Measurements from ENCODE around the gene ACAD9.

- TF ChIP-seq EZH2 (IDR thresholded peaks at IDR 0.05) (no peak), POLR2AphosphoS5 (IDR thresholded peaks at IDR 0.05; ENCODE audit: borderline replicate concordance, low read depth, low read length) (no peak), FOXP2 (optimal IDR thresholded peaks at IDR 0.05; ENCODE audit: control extremely low read depth, extremely low read length, insufficient read depth) (no peak)
These were observed 23.9 kb upstream of the ACAD9 start for GRCh38 chr3:128855569-128855968.

Data from SK-N-MC (cell line).